Spleen (tissue), 11 donors: ENCODE measurements around the gene IFT52. TPM values are rescaled to one million over a fixed set of nuclear protein-coding genes. Genes with fewer than 3 reads are reported as not detected.

Source experiments
- DNase-seq: peaks from one replicate; pipeline ENCODE4 v3.0.0-alpha.2; 2020
- H3K27ac ChIP-seq, 8 donors: fragments of 200-600 bp; sonication (generic) in 7 of 8; 1 replicate in 4 of 8; 2 replicates in 4 of 8; pipeline versions ENCODE4 v1.5.0 to v1.8.0; 2016 to 2021; ENCODE audit warnings: inconsistent platforms in 4 of 8, mild to moderate bottlenecking in 4 of 8, moderate library complexity in 1 of 8
- H3K27me3 ChIP-seq, 7 donors: fragments of 200-600 bp; sonication (generic) in 6 of 7; replicated peaks in 1 of 7; 1 replicate in 4 of 7; 2 replicates in 3 of 7; pipeline versions ENCODE4 v1.5.0 to v1.8.0; 2016 to 2021; ENCODE audit warnings: inconsistent platforms in 3 of 7, mild to moderate bottlenecking in 1 of 7
- H3K36me3 ChIP-seq, 6 donors: fragments of 200-600 bp; sonication (generic) in 5 of 6; 1 replicate in 4 of 6; 2 replicates in 2 of 6; pipeline versions ENCODE4 v1.5.0 to v1.8.0; 2016 to 2021; ENCODE audit warnings: inconsistent platforms in 2 of 6
- H3K4me1 ChIP-seq, 6 donors: fragments of 200-600 bp; sonication (generic) in 5 of 6; 1 replicate in 3 of 6; 2 replicates in 3 of 6; pipeline versions ENCODE4 v1.5.0 to v1.8.0; 2016 to 2021; ENCODE audit warnings: inconsistent platforms in 3 of 6
- H3K4me3 ChIP-seq, 8 donors: fragments of 200-600 bp; sonication (generic) in 7 of 8; 1 replicate in 4 of 8; 2 replicates in 4 of 8; pipeline versions ENCODE4 v1.5.0 to v1.8.0; 2016 to 2021; ENCODE audit warnings: inconsistent platforms in 4 of 8, mild to moderate bottlenecking in 4 of 8, moderate library complexity in 2 of 8
- H3K9me3 ChIP-seq, 8 donors: fragments of 200-600 bp; sonication (generic) in 7 of 8; 1 replicate in 4 of 8; 2 replicates in 4 of 8; pipeline versions ENCODE4 v1.5.0 to v1.8.0; 2016 to 2021; ENCODE audit warnings: inconsistent platforms in 4 of 8
- CTCF ChIP-seq, 11 experiments: fragments of 200-600 bp in 7 of 11; fragments of 450-650 bp in 4 of 11; sonication (generic) in 4 of 11; IDR thresholded peaks in 8 of 11; conservative IDR thresholded peaks in 3 of 11; 1 replicate in 7 of 11; 2 replicates in 4 of 11; pipeline versions ENCODE4 v1.4.0 to v1.8.0; 2016 to 2021; ENCODE audit warnings: antibody characterized with exemption in 11 of 11, inconsistent platforms in 4 of 11, mild to moderate bottlenecking in 1 of 11
- POLR2A ChIP-seq, 3 donors: fragments of 450-650 bp; IDR thresholded peaks; one replicate each; pipeline ENCODE4 v1.5.1; 2017; ENCODE audit warnings: antibody characterized with exemption in 3 of 3, mild to moderate bottlenecking in 1 of 3
- POLR2AphosphoS5 ChIP-seq, 3 donors: sonication (generic); formaldehyde crosslinking; IDR thresholded peaks; one replicate each; pipeline ENCODE4 v1.5.1; 2017; ENCODE audit warnings: antibody characterized with exemption in 3 of 3
- WGBS, 5 donors: extraction: QIAGEN DNeasy Blood & Tissue Kit in 3 of 5; methylation state at CpG; one replicate each; pipeline versions ENCODE4 v1.1.5 to v1.1.7; 2013 to 2018; 5-methylcytosine and 5-hydroxymethylcytosine counted together
- intact Hi-C: fragments of 100-400 bp; cut with DNase I; formaldehyde crosslinking; loops from one replicate; pipeline ENCODE4 v1.15.0; 2023; ENCODE audit warnings: low total_unique reads
- polyA plus RNA-seq, 3 donors: library from polyadenylated mRNA; stranded (reverse); fragments of 200-250 nt; gene quantifications; one replicate each; pipeline ENCODE4 v1.2.1, GENCODE V29; 2013
- total RNA-seq, 7 donors: library from RNA; depleted of rRNA in 3 of 7; stranded (reverse); fragments of >200 nt in 3 of 7; fragmentation: NEBNext Ultra II Directional in 4 of 7; extraction: Animal tissue kit (Norgen Biotek cat#: 25700) in 4 of 7; gene quantifications; one replicate each; pipeline versions ENCODE4 v1.1.0 to v1.2.1, GENCODE V29; 2016 to 2021
- donor health status: healthy with polysubstance abuse.
- donor health status: DM: no; HTN: no; CAD: no; lungs with moderate emphysema.
- donor health status: DM: no; HTN: no; CAD: no.
- donor health status: Bipolar disorder and iron deficiency.
- donor health status: healthy.
- donor health status: DM: no; HTN: no; CAD: no.
- donor health status: DM: yes; HTN: yes; CAD: no.

IFT52 gene
- total and polyA plus RNA-seq, 10 donors = 14.4 to 26.4 (median 18.6) TPM

GRCh38 chr20:43558412-43559146 lies 32.2 kb upstream of the IFT52 start, which contains the start of gene SGK2:
Gene SGK2, plus strand, starts transcription at chr20:43559027. Its CDS starts 7,469 bp downstream, at chr20:43566496.
- intact Hi-C loops = no loop called here
- H3K4me3 ChIP-seq = no peak within 1 kb of the TSS
- WGBS, 5 donors = 61 to 83% (median 74%) methylated on average over 12 of the region's 12 CpGs
- no peak within 1 kb of the TSS for H3K27ac ChIP-seq
- DNase-seq = peak; percentile 47
- peaks cover 0 to 30% (median 3%) of the 10 kb centered on the region in 6 donors for H3K4me1 ChIP-seq
- no peak for TF ChIP-seq CTCF (IDR thresholded peaks at IDR 0.05 in 8 of 11, conservative IDR thresholded peaks at IDR 0.05 in 3 of 11)
- TF ChIP-seq POLR2AphosphoS5 (IDR thresholded peaks at IDR 0.05) = no peak
- no peak for TF ChIP-seq POLR2A (IDR thresholded peaks at IDR 0.05)
- H3K27me3 ChIP-seq = no peaks in the 10 kb centered on the region
- H3K9me3 ChIP-seq = no peaks in the 10 kb centered on the region
- H3K36me3 ChIP-seq = no peaks in the 10 kb centered on the region

GRCh38 chr20:43559147-43559987 lies 31.4 kb upstream of the IFT52 start:
- no peaks in the 10 kb centered on the region for H3K27me3 ChIP-seq
- 72 to 84% (median 83%) methylated on average over 8 of the region's 8 CpGs for WGBS, 5 donors
- H3K36me3 ChIP-seq = no peaks in the 10 kb centered on the region
- intact Hi-C loops = no loop called here
- H3K27ac ChIP-seq = no peak overlapping the region
- H3K4me3 ChIP-seq = no peak overlapping the region
- TF ChIP-seq POLR2AphosphoS5 (IDR thresholded peaks at IDR 0.05) = no peak
- no peak for TF ChIP-seq CTCF (IDR thresholded peaks at IDR 0.05 in 8 of 11, conservative IDR thresholded peaks at IDR 0.05 in 3 of 11)
- TF ChIP-seq POLR2A (IDR thresholded peaks at IDR 0.05) = no peak
- DNase-seq = peak; percentile 31
- peaks cover 0 to 30% (median 3%) of the 10 kb centered on the region in 6 donors for H3K4me1 ChIP-seq
- H3K9me3 ChIP-seq = no peaks in the 10 kb centered on the region

GRCh38 chr20:43560974-43561373 lies 29.8 kb upstream of the IFT52 start:
- Histone ChIP-seq H3K27me3 (no peaks in the 10 kb centered on the region), H3K4me1 (peaks cover 0 to 28% (median 3%) of the 10 kb centered on the region in 6 donors), H3K36me3 (no peaks in the 10 kb centered on the region), H3K27ac (no peak overlapping the region), H3K4me3 (no peak overlapping the region), H3K9me3 (no peaks in the 10 kb centered on the region)
- 85 to 91% (median 88%) methylated on average over 3 of the region's 3 CpGs for WGBS, 5 donors
- intact Hi-C loops = no loop called here
- DNase-seq = peak; percentile 1
- TF ChIP-seq CTCF (IDR thresholded peaks at IDR 0.05 in 8 of 11, conservative IDR thresholded peaks at IDR 0.05 in 3 of 11) = no peak
- TF ChIP-seq POLR2A (IDR thresholded peaks at IDR 0.05) = no peak
- TF ChIP-seq POLR2AphosphoS5 (IDR thresholded peaks at IDR 0.05) = no peak

GRCh38 chr20:43563429-43563828 lies 27.3 kb upstream of the IFT52 start:
- 31 to 54% (median 40%) methylated on average over 3 of the region's 3 CpGs for WGBS, 5 donors
- Histone ChIP-seq H3K36me3 (no peaks in the 10 kb centered on the region), H3K27me3 (no peaks in the 10 kb centered on the region), H3K4me3 (no peak overlapping the region), H3K9me3 (no peaks in the 10 kb centered on the region), H3K27ac (peak overlapping the region in 3 of 8 donors; percentile 24 to 27 (median 26)), H3K4me1 (peaks cover 0 to 5% (median 0%) of the 10 kb centered on the region in 6 donors)
- intact Hi-C loops = no loop called here
- DNase-seq = no peak
- TF ChIP-seq CTCF (IDR thresholded peaks at IDR 0.05 in 8 of 11, conservative IDR thresholded peaks at IDR 0.05 in 3 of 11) (no peak), POLR2A (IDR thresholded peaks at IDR 0.05) (no peak), POLR2AphosphoS5 (IDR thresholded peaks at IDR 0.05) (no peak)
